Coronary artery (tissue), 2 donors: ENCODE measurements around the gene OPA3.

Experiments used
- DNase-seq: peaks from one replicate; pipeline ENCODE4 v3.0.0-alpha.2; 2017; ENCODE audit warnings: low spot score
- H3K27ac ChIP-seq, 2 donors: fragments of 200-600 bp; sonication (generic); one replicate each; pipeline ENCODE4 v1.5.1; 2016 to 2019
- H3K4me3 ChIP-seq: fragments of 200-600 bp; sonication (generic); 2 replicates; pipeline ENCODE4 v1.5.1; 2016; ENCODE audit warnings: mild to moderate bottlenecking, moderate library complexity
- TF ChIP-seq, protein P1 (sequence below): fragments of 200-600 bp; sonication (generic); IDR thresholded peaks from one replicate; pipeline ENCODE4 v1.5.1; 2019; ENCODE audit warnings: antibody characterized with exemption

OPA3 gene

GRCh38 chr19:45595814-45596213 lies 11.2 kb upstream of the OPA3 start:
- Histone ChIP-seq H3K27ac (no peak overlapping the region), H3K4me3 (no peak overlapping the region)
- no peak for DNase-seq
- TF ChIP-seq, protein P1, sequence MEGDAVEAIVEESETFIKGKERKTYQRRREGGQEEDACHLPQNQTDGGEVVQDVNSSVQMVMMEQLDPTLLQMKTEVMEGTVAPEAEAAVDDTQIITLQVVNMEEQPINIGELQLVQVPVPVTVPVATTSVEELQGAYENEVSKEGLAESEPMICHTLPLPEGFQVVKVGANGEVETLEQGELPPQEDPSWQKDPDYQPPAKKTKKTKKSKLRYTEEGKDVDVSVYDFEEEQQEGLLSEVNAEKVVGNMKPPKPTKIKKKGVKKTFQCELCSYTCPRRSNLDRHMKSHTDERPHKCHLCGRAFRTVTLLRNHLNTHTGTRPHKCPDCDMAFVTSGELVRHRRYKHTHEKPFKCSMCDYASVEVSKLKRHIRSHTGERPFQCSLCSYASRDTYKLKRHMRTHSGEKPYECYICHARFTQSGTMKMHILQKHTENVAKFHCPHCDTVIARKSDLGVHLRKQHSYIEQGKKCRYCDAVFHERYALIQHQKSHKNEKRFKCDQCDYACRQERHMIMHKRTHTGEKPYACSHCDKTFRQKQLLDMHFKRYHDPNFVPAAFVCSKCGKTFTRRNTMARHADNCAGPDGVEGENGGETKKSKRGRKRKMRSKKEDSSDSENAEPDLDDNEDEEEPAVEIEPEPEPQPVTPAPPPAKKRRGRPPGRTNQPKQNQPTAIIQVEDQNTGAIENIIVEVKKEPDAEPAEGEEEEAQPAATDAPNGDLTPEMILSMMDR = no peak

GRCh38 chr19:45593520-45593919 lies 8.9 kb upstream of the OPA3 start:
- Histone ChIP-seq H3K4me3 (no peak overlapping the region), H3K27ac (no peak overlapping the region)
- TF ChIP-seq, protein P1 = no peak
- DNase-seq = no peak

DNA sequence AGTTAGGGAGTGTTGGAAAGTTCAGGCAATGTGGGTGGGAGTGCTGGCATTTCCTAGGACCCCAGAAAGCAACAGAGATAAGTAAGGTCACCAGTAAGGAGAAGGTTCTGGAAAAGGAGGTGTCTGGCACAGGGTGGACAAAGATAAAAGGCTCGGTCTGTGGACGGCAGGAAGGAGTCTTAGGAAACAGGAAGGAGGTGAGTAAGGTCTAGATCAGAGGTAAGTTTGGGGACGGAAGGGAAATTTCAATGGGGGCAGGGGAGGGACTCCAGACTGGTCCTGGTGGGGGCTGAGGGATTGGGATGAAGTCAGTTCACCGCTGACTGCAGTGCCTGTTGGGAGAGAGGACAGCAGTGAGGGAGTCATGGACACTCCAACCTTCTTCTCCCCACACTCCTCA lies 7.8 kb upstream of the OPA3 start:
- TF ChIP-seq, protein P1 = no peak
- Histone ChIP-seq H3K4me3 (no peak overlapping the region), H3K27ac (no peak overlapping the region)
- no peak for DNase-seq

DNA sequence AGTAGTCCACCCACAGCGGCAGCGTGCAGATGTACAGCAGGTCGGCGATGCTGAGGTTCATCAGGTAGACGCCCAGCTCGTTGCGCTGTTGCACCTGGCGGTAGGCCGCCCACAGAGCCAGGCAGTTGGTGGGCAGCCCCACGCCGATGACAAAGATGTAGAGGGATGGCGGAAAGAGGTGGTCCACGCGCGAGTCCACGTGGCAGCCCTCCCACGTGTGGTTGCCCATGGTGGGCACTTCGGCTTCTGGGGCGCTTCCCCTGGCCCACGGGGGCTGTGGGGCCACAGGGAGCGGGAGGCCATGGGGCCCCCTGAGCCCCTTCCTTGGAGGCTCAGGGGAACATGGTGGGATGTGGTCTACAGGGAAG lies 7.0 kb upstream of the OPA3 start:
- no peak for DNase-seq
- Histone ChIP-seq H3K27ac (no peak overlapping the region), H3K4me3 (no peak overlapping the region)
- TF ChIP-seq, protein P1 = no peak

GRCh38 chr19:45591004-45591637 lies 6.5 kb upstream of the OPA3 start:
- TF ChIP-seq, protein P1 = no peak
- Histone ChIP-seq H3K27ac (no peak overlapping the region), H3K4me3 (no peak overlapping the region)
- no peak for DNase-seq

DNA sequence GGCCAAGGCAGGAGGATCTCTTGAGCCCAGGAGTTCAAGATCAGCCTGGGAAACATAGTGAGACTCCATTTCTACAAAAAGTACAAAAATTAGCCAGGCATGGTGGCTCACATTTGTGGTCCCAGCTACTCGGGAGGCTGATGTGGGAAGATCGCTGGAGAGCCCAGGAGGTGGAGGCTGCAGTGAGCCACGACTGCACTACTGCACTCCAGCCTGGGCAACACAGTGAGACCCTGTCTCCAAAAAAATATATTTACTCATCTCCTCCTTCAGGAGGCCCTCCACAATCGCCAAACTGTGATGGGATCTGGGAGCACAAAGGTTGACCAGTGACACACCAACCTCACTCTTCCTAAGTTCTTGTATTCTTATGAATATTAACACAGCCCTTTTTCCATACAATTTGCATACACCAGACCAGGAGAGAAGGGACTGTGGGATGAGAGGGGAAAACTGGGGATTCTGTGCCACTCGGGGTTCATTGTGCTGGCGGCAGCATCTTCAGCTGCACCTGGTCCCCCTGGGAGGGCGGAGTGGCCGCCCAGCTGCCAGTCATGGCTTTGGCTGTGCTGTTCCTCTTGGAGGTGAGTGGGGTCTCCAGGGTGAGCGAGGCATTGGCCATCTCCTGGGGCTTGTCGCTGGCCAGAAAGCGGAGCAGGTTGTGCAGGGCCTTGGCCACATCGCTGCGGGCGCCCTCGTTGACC lies 5.8 kb upstream of the OPA3 start:
- Histone ChIP-seq H3K27ac (no peak overlapping the region), H3K4me3 (no peak overlapping the region)
- DNase-seq = no peak
- TF ChIP-seq, protein P1 = no peak

DNA sequence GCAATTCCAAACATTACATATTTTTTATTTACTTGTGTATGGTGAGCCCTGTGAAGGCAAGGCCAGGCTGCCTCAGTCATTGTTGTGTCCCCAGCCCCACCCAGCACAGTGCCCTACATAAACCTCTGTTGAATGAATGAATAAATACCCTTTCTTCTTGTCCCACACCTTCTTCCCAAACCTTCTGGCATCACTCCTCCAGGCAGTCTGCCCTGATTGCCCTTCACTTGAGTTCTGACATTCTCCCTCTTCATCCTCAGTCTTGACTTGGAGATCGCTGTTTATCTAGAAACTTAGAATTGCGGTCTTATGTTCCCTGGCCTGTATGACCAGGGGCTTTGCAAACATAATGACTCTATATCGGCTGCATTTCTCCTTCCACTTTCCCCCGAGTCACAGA lies 5.2 kb upstream of the OPA3 start:
- DNase-seq = no peak
- Histone ChIP-seq H3K27ac (no peak overlapping the region), H3K4me3 (no peak overlapping the region)
- TF ChIP-seq, protein P1 = no peak
